H1 (cell line): ENCODE data around the gene MGAT5. TPM values are rescaled to one million over a fixed set of nuclear protein-coding genes. Genes with fewer than 3 reads are reported as not detected.

Source experiments
- CTCF ChIA-PET: fragments of 300-600 bp; sonication (Branson Sonifier 250); formaldehyde crosslinking; loops from one replicate; lab custom pipeline; 2021; ENCODE audit not compliant: partially characterized antibody; lab: Charles Lee
- POLR2A ChIA-PET: fragments of 300-600 bp; sonication (Branson Sonifier 250); formaldehyde crosslinking; loops from one replicate; lab custom pipeline; 2021; ENCODE audit warnings: inconsistent platforms; ENCODE audit not compliant: partially characterized antibody; lab: Charles Lee
- DNase-seq, 2 experiments: peaks; one replicate each; pipeline versions ENCODE4 v3.0.0 to v3.0.0-alpha.2; 2010 to 2022; ENCODE audit warnings: low spot score in 2 of 2, low read depth in 1 of 2, mixed read lengths in 1 of 2
- FAIRE-seq: peaks from 2 replicates; lab custom pipeline; 2011; peaks lifted over from hg19 to GRCh38; lab: Jason Lieb, UNC
- H2AFZ ChIP-seq: 2 replicates; pipeline ENCODE4 v1.8.1; 2012; ENCODE audit warnings: low read length, inconsistent platforms
- H2AK5ac ChIP-seq: 2 replicates; pipeline ENCODE4 v1.6.1; 2013; ENCODE audit warnings: low read depth, low read length
- H2BK120ac ChIP-seq: replicated peaks from 2 replicates; pipeline ENCODE3; 2013; ENCODE audit warnings: low read depth, low read length, inconsistent platforms
- H2BK12ac ChIP-seq: 2 replicates; pipeline ENCODE4 v1.6.1; 2013; ENCODE audit warnings: low read depth, low read length
- H2BK15ac ChIP-seq: 2 replicates; pipeline ENCODE4 v1.6.1; 2013; ENCODE audit warnings: low read length
- H2BK20ac ChIP-seq: 2 replicates; pipeline ENCODE4 v1.6.1; 2013; ENCODE audit warnings: low read length
- H2BK5ac ChIP-seq: 2 replicates; pipeline ENCODE4 v1.6.1; 2013; ENCODE audit warnings: low read depth, low read length
- H3K14ac ChIP-seq: 2 replicates; pipeline ENCODE4 v1.6.1; 2013; ENCODE audit warnings: inconsistent platforms; ENCODE audit not compliant: insufficient read length
- H3K18ac ChIP-seq: 2 replicates; pipeline ENCODE4 v1.6.1; 2013; ENCODE audit warnings: low read length; ENCODE audit errors: extremely low read depth
- H3K23ac ChIP-seq: 2 replicates; pipeline ENCODE4 v1.6.1; 2013; ENCODE audit warnings: inconsistent platforms; ENCODE audit not compliant: insufficient read length
- H3K23me2 ChIP-seq: 2 replicates; pipeline ENCODE4 v1.6.1; 2013; ENCODE audit warnings: low read depth, low read length
- H3K27ac ChIP-seq: 2 replicates; pipeline ENCODE4 v1.6.1; 2011; ENCODE audit warnings: low read depth, low read length, inconsistent platforms
- H3K27me3 ChIP-seq, 4 experiments: replicated peaks in 1 of 4; 1 replicate in 1 of 4; 2 replicates in 3 of 4; pipeline versions ENCODE4 v1.6.1 to v1.8.1; 2011 to 2013; ENCODE audit warnings: low read length in 3 of 4, mild to moderate bottlenecking in 3 of 4, inconsistent platforms in 2 of 4, mixed read lengths in 2 of 4, moderate library complexity in 1 of 4; ENCODE audit not compliant: control insufficient read depth in 3 of 4, insufficient read depth in 3 of 4; ENCODE audit errors: extremely low read depth in 1 of 4
- H3K36me3 ChIP-seq, 4 experiments: 2 replicates each; pipeline versions ENCODE4 v1.6.1 to v1.8.1; 2011 to 2013; ENCODE audit warnings: mild to moderate bottlenecking in 4 of 4, low read length in 3 of 4, moderate library complexity in 2 of 4, control low read depth in 1 of 4, inconsistent platforms in 1 of 4; ENCODE audit not compliant: insufficient read depth in 4 of 4, control insufficient read depth in 2 of 4
- H3K4ac ChIP-seq: replicated peaks from 2 replicates; pipeline ENCODE3; 2013; ENCODE audit warnings: low read length, low read depth, mixed read lengths, inconsistent platforms; ENCODE audit not compliant: insufficient read length
- H3K4me1 ChIP-seq, 4 experiments: replicated peaks in 1 of 4; 1 replicate in 1 of 4; 2 replicates in 3 of 4; pipeline versions ENCODE4 v1.6.1 to v1.8.1; 2011 to 2013; ENCODE audit warnings: low read length in 3 of 4, inconsistent platforms in 2 of 4, mixed read lengths in 1 of 4; ENCODE audit not compliant: insufficient read depth in 4 of 4, control insufficient read depth in 3 of 4
- H3K4me2 ChIP-seq, 2 experiments: 2 replicates each; pipeline versions ENCODE4 v1.6.1 to v1.8.1; 2011 to 2013; ENCODE audit warnings: low read depth in 2 of 2, low read length in 2 of 2, control low read depth in 1 of 2, inconsistent platforms in 1 of 2, mild to moderate bottlenecking in 1 of 2; ENCODE audit not compliant: insufficient read depth in 1 of 2
- H3K4me3 ChIP-seq, 4 experiments: fragments of 200-600, 300-600 bp in 1 of 4; sonication (generic), shearing (Covaris generic), sonication (Bioruptor Twin) in 1 of 4; 2 replicates each; pipeline versions ENCODE4 v1.5.1 to v1.8.1; 2011 to 2016; ENCODE audit warnings: low read length in 4 of 4, low read depth in 3 of 4, control low read depth in 2 of 4, inconsistent platforms in 2 of 4, mild to moderate bottlenecking in 2 of 4, mixed read lengths in 1 of 4, moderate library complexity in 1 of 4; ENCODE audit not compliant: insufficient read depth in 2 of 4; ENCODE audit errors: extremely low read depth in 1 of 4
- H3K56ac ChIP-seq: replicated peaks from 2 replicates; pipeline ENCODE3; 2013; ENCODE audit warnings: low read depth, mild to moderate bottlenecking, mixed read lengths, low read length, inconsistent platforms; ENCODE audit not compliant: insufficient read length
- H3K79me1 ChIP-seq: 2 replicates; pipeline ENCODE4 v1.6.1; 2013; ENCODE audit warnings: low read depth, low read length, control low read depth
- H3K79me2 ChIP-seq, 2 experiments: 2 replicates each; pipeline versions ENCODE4 v1.6.1 to v1.8.1; 2012 to 2013; ENCODE audit warnings: low read length in 2 of 2, mild to moderate bottlenecking in 2 of 2, inconsistent platforms in 1 of 2; ENCODE audit not compliant: insufficient read depth in 2 of 2, control insufficient read depth in 1 of 2
- H3K9ac ChIP-seq, 4 experiments: replicated peaks in 1 of 4; 1 replicate in 1 of 4; 2 replicates in 3 of 4; pipeline versions ENCODE4 v1.6.1 to v1.8.1; 2011 to 2013; ENCODE audit warnings: low read depth in 3 of 4, low read length in 3 of 4, control low read depth in 2 of 4, mild to moderate bottlenecking in 2 of 4, moderate library complexity in 2 of 4, inconsistent platforms in 1 of 4; ENCODE audit errors: extremely low read depth in 1 of 4
- H3K9me3 ChIP-seq, 2 experiments: 2 replicates each; pipeline versions ENCODE4 v1.6.1 to v1.8.1; 2012 to 2013; ENCODE audit warnings: mild to moderate bottlenecking in 2 of 2, moderate library complexity in 2 of 2, control low read depth in 1 of 2, inconsistent platforms in 1 of 2, low read depth in 1 of 2, low read length in 1 of 2, mixed read lengths in 1 of 2; ENCODE audit not compliant: insufficient read depth in 2 of 2
- H4K20me1 ChIP-seq, 2 experiments: replicated peaks in 1 of 2; 2 replicates each; pipeline versions ENCODE3 to v1.8.1; 2011 to 2013; ENCODE audit warnings: inconsistent platforms in 2 of 2, low read length in 2 of 2, mild to moderate bottlenecking in 1 of 2; ENCODE audit not compliant: insufficient read depth in 2 of 2, control insufficient read depth in 1 of 2
- H4K5ac ChIP-seq: 2 replicates; pipeline ENCODE4 v1.6.1; 2013; ENCODE audit warnings: low read length, low read depth, mixed read lengths, inconsistent platforms; ENCODE audit not compliant: insufficient read length
- H4K8ac ChIP-seq: 2 replicates; pipeline ENCODE4 v1.8.0; 2013; ENCODE audit warnings: mild to moderate bottlenecking, moderate library complexity, low read length, inconsistent platforms; ENCODE audit not compliant: insufficient read depth; ENCODE audit errors: extremely low read depth
- H4K91ac ChIP-seq: replicated peaks from 2 replicates; pipeline ENCODE3; 2013; ENCODE audit warnings: low read length, mixed read lengths, inconsistent platforms; ENCODE audit not compliant: insufficient read length
- CTCF ChIP-seq, 3 experiments: IDR thresholded peaks; 1 replicate in 2 of 3; 2 replicates in 1 of 3; pipeline versions ENCODE4 v1.5.1 to v1.6.1; 2011; ENCODE audit warnings: low read length in 3 of 3, mild to moderate bottlenecking in 3 of 3, inconsistent platforms in 2 of 3, low read depth in 1 of 3, moderate library complexity in 1 of 3; ENCODE audit not compliant: insufficient read depth in 1 of 3; ENCODE audit errors: control extremely low read depth in 1 of 3
- RAD21 ChIP-seq, 2 experiments: IDR thresholded peaks in 1 of 2; conservative IDR thresholded peaks in 1 of 2; 2 replicates each; pipeline ENCODE4 v1.6.1; 2011; ENCODE audit warnings: low read depth in 2 of 2, low read length in 2 of 2, improper control_type of control experiment in 1 of 2, inconsistent platforms in 1 of 2, mild to moderate bottlenecking in 1 of 2, moderate library complexity in 1 of 2
- SIRT6 ChIP-seq: IDR thresholded peaks from one replicate; pipeline ENCODE4 v1.7.1; 2012; ENCODE audit warnings: low read length, inconsistent platforms
- WGBS, 2 experiments: shearing (Covaris generic) in 1 of 2; methylation state at CpG; one replicate each; pipeline versions ENCODE4 v1.1.6 to v1.1.7; 2013 to 2015; ENCODE audit warnings: low lambda C conversion rate in 2 of 2, mixed read lengths in 2 of 2, inconsistent platforms in 1 of 2, low coverage in 1 of 2, missing lambda C conversion rate in 1 of 2; ENCODE audit not compliant: insufficient replicate concordance in 2 of 2, insufficient coverage in 1 of 2, insufficient read length in 1 of 2; ENCODE audit errors: extremely low coverage in 1 of 2, missing lambda C conversion rate in 1 of 2; 5-methylcytosine and 5-hydroxymethylcytosine counted together
- polyA plus RNA-seq, 7 experiments: library from polyadenylated mRNA; depleted of rRNA in 3 of 7; stranded (reverse) in 5 of 7; unstranded in 2 of 7; fragments of >200 nt in 5 of 7; fragments of 200-250 nt in 2 of 7; gene quantifications; 1 replicate in 5 of 7; 2 replicates in 1 of 7; 4 replicates in 1 of 7; pipeline versions ENCODE4 v1.2.1 to v1.2.3, GENCODE V29; 2011 to 2013; ENCODE audit warnings: missing spikeins in 2 of 7, mixed read lengths in 2 of 7
- total RNA-seq: library from RNA; stranded (reverse); fragmentation: NEBNext Ultra II Directional; extraction: Animal tissue kit (Norgen Biotek cat#: 25700); gene quantifications from 2 replicates; pipeline ENCODE4 v1.2.1, GENCODE V29; 2021

MGAT5 gene
- total and polyA plus RNA-seq, 2 of the 8 experiments (the other 6 are each of a cell fraction or from before 2014, with no cell fraction given) = 11.2 to 49.2 TPM

- FAIRE-seq = no peak
- H3K4me2 ChIP-seq = no peak overlapping the region
- no peak overlapping the region for H3K14ac ChIP-seq
- H3K4me3 ChIP-seq = no peak overlapping the region
- no peaks in the 10 kb centered on the region for H3K4me1 ChIP-seq
- H3K56ac ChIP-seq = no peak overlapping the region
- H3K23me2 ChIP-seq = no peaks in the 10 kb centered on the region
- CTCF ChIA-PET = interaction anchor here (0.6 to 6.3 kb wide), 13 partner anchors 11 to 133 kb away, joined by 3 to 37 read pairs (median 4); no protein-coding TSS in a partner anchor
- no peak overlapping the region for H3K18ac ChIP-seq
- no peaks in the 10 kb centered on the region for H3K79me2 ChIP-seq
- H2BK5ac ChIP-seq = no peak overlapping the region
- TF ChIP-seq CTCF (IDR thresholded peaks at IDR 0.05; ENCODE audit: control extremely low read depth in 1 of 3, insufficient read depth in 1 of 3, low read depth in 1 of 3, low read length in 3 of 3) (peak in 2 of 3 experiments; percentile 23 to 36; a peak in 3 of 4 replicates), SIRT6 (no peak), RAD21 (IDR thresholded peaks at IDR 0.05 in 1 of 2, conservative IDR thresholded peaks at IDR 0.05 in 1 of 2; ENCODE audit: low read depth in 2 of 2, low read length in 2 of 2) (peak; percentile 34 to 47)
- POLR2A ChIA-PET = no interaction called here
- DNase-seq = no peak
- H4K8ac ChIP-seq = no peak overlapping the region
- no peak overlapping the region for H3K27ac ChIP-seq
- H3K9me3 ChIP-seq = no peaks in the 10 kb centered on the region
- H2BK120ac ChIP-seq = no peak overlapping the region
- H3K27me3 ChIP-seq = no peaks in the 10 kb centered on the region
- H2BK20ac ChIP-seq = no peak overlapping the region
- H2BK12ac ChIP-seq = no peak overlapping the region
- H3K23ac ChIP-seq = no peak overlapping the region
- H3K9ac ChIP-seq = no peak overlapping the region
- H4K91ac ChIP-seq = no peak overlapping the region
- H3K36me3 ChIP-seq = peaks cover 0 to 4% (median 0%) of the 10 kb centered on the region in 4 experiments; a peak in 2 of 8 replicates
- H2BK15ac ChIP-seq = no peak overlapping the region
- peaks cover 0 to 2% of the 10 kb centered on the region in 2 experiments for H4K20me1 ChIP-seq
- 74 to 100% methylated on average over 1 to 3 of the region's 3 CpGs for WGBS, 2 experiments
- no peak overlapping the region for H4K5ac ChIP-seq
- H2AFZ ChIP-seq = no peak overlapping the region
- H3K79me1 ChIP-seq = peaks cover 2% of the 10 kb centered on the region; the same call in 1 of the 2 replicates
- no peak overlapping the region for H3K4ac ChIP-seq
- H2AK5ac ChIP-seq = no peak overlapping the region
These were observed 122.1 kb downstream of the MGAT5 start for GRCh38 chr2:134375935-134376334.
